T47D (cell line): ENCODE data around the gene HSPA1L.
A peak's percentile ranks its signal among the peaks of the same experiment; 100 is the strongest.

Experiments
- DNase-seq, 2 experiments: peaks; one replicate each; pipeline versions ENCODE4 v3.0.0 to v3.0.0-alpha.2; 2011 to 2012; ENCODE audit warnings: low read depth in 1 of 2, low spot score in 1 of 2
- JUND ChIP-seq: IDR thresholded peaks from 2 replicates; pipeline ENCODE4 v1.6.1; 2012; ENCODE audit warnings: low read depth
- in situ Hi-C: cut with HindIII; loops from 2 replicates; pipeline ENCODE4 v1.10.0; 2016; ENCODE audit warnings: low sequenced_read_pairs, low pct_unique_long_range_greater_than_20kb

The HSPA1L gene

GRCh38 chr6:31768363-31769257 lies 46.5 kb downstream of the HSPA1L start:
- TF ChIP-seq JUND, result no peak
- no peak for DNase-seq
- in situ Hi-C loops, result no loop called here

- peak; percentile 46 to 52 for DNase-seq
- in situ Hi-C loops, result no loop called here
- no peak for TF ChIP-seq JUND
These were observed 47.9 kb downstream of the HSPA1L start for GRCh38 chr6:31767096-31767645.

- no peak for DNase-seq
- in situ Hi-C loops, result no loop called here
- no peak for TF ChIP-seq JUND
These were observed 48.9 kb downstream of the HSPA1L start for GRCh38 chr6:31765910-31766794.

GRCh38 chr6:31765559-31765909 lies 49.5 kb downstream of the HSPA1L start:
- no peak for TF ChIP-seq JUND
- in situ Hi-C loops, result no loop called here
- no peak for DNase-seq

GRCh38 chr6:31764198-31764597 lies 50.9 kb downstream of the HSPA1L start:
- TF ChIP-seq JUND, result no peak

DNA sequence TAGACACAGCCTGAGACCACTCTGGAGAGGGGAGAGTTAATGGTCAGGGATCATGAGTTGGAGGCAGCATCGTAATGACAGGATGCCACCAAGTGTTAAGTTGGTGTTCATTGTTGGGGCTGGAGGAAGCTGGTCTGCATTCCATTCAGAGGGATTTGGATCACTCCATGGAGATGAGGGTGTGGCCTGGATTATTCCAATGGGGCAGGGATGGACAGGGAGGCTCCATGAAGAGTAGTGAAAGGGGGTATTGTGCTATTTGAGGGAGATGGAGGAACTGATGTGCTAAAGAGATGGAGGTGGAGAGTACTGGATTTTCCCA lies 51.5 kb downstream of the HSPA1L start:
- peak; percentile 55 to 84 for DNase-seq
- in situ Hi-C loops, result no loop called here
- no peak for TF ChIP-seq JUND

More at GRCh38 chr6:31764198-31764597, 50.9 kb downstream of the HSPA1L start:
- no peak for DNase-seq
- in situ Hi-C loops, result no loop called here

- in situ Hi-C loops, result no loop called here
- no peak for DNase-seq
These were observed 52.0 kb downstream of the HSPA1L start for GRCh38 chr6:31762878-31763618.

GRCh38 chr6:31762356-31762755 lies 52.7 kb downstream of the HSPA1L start, which contains the start of gene SAPCD1:
Gene SAPCD1, plus strand, starts transcription at chr6:31762656. Its CDS starts 399 bp downstream, at chr6:31763055.
- no peak for DNase-seq
- in situ Hi-C loops, result no loop called here
- no peak for TF ChIP-seq JUND

More at GRCh38 chr6:31762878-31763618, 52.0 kb downstream of the HSPA1L start:
- TF ChIP-seq JUND, result no peak

DNA sequence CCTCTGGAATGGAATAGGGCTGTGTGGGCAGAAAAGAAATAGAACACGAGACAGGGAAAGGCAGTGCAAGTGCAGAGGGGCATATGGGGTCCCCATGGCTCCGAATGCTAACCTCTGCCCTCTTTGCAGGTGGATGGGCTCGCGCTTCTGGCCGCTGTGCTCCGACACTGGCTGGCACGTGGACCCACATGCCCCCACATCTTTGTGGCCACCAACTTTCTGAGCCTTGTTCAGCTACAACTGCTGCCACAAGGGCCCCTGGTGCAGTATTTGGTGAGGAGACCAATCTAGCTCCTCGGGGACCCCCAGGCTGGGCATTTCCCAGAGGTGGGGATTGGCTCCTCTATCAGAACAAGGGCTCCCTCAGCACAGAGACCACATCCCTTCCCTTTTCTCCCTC lies 53.7 kb downstream of the HSPA1L start:
- no peak for TF ChIP-seq JUND
- in situ Hi-C loops, result no loop called here
- DNase-seq, result no peak

DNA sequence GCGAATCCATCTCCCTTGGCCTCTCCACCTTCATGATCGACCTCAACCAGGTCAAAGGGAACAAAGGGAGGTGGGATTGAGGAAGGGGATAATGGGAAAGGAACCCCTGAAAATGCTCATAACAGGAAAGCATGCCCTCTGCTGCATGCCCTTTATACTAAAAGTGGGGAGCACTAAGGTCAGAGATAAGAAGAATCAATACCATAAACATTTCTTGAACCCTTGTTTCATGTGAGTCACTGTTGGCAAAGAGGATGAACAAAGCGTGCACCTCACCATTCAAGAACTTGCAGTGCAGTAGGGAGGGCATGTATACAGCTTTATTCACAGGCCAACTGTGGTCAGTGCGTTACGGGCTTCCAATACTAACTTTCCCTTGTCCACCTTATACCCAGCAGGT lies 54.3 kb downstream of the HSPA1L start:
- no peak for TF ChIP-seq JUND
- in situ Hi-C loops, result no loop called here
- no peak for DNase-seq
